H1 (cell line): ENCODE results near the gene CEACAM6. TPM values are rescaled to one million over a fixed set of nuclear protein-coding genes. Genes with fewer than 3 reads are reported as not detected.

ENCODE experiments used
- CTCF ChIA-PET: fragments of 300-600 bp; sonication (Branson Sonifier 250); formaldehyde crosslinking; loops from one replicate; lab custom pipeline; 2021; ENCODE audit not compliant: partially characterized antibody; lab: Charles Lee
- POLR2A ChIA-PET: fragments of 300-600 bp; sonication (Branson Sonifier 250); formaldehyde crosslinking; loops from one replicate; lab custom pipeline; 2021; ENCODE audit warnings: inconsistent platforms; ENCODE audit not compliant: partially characterized antibody; lab: Charles Lee
- DNase-seq, 2 experiments: peaks; one replicate each; pipeline versions ENCODE4 v3.0.0 to v3.0.0-alpha.2; 2010 to 2022; ENCODE audit warnings: low spot score in 2 of 2, low read depth in 1 of 2, mixed read lengths in 1 of 2
- FAIRE-seq: peaks from 2 replicates; lab custom pipeline; 2011; peaks lifted over from hg19 to GRCh38; lab: Jason Lieb, UNC
- H2AFZ ChIP-seq: 2 replicates; pipeline ENCODE4 v1.8.1; 2012; ENCODE audit warnings: low read length, inconsistent platforms
- H2AK5ac ChIP-seq: 2 replicates; pipeline ENCODE4 v1.6.1; 2013; ENCODE audit warnings: low read depth, low read length
- H2BK120ac ChIP-seq: replicated peaks from 2 replicates; pipeline ENCODE3; 2013; ENCODE audit warnings: low read depth, low read length, inconsistent platforms
- H2BK12ac ChIP-seq: 2 replicates; pipeline ENCODE4 v1.6.1; 2013; ENCODE audit warnings: low read depth, low read length
- H2BK15ac ChIP-seq: 2 replicates; pipeline ENCODE4 v1.6.1; 2013; ENCODE audit warnings: low read length
- H2BK20ac ChIP-seq: 2 replicates; pipeline ENCODE4 v1.6.1; 2013; ENCODE audit warnings: low read length
- H2BK5ac ChIP-seq: 2 replicates; pipeline ENCODE4 v1.6.1; 2013; ENCODE audit warnings: low read depth, low read length
- H3K14ac ChIP-seq: 2 replicates; pipeline ENCODE4 v1.6.1; 2013; ENCODE audit warnings: inconsistent platforms; ENCODE audit not compliant: insufficient read length
- H3K18ac ChIP-seq: 2 replicates; pipeline ENCODE4 v1.6.1; 2013; ENCODE audit warnings: low read length; ENCODE audit errors: extremely low read depth
- H3K23ac ChIP-seq: 2 replicates; pipeline ENCODE4 v1.6.1; 2013; ENCODE audit warnings: inconsistent platforms; ENCODE audit not compliant: insufficient read length
- H3K23me2 ChIP-seq: 2 replicates; pipeline ENCODE4 v1.6.1; 2013; ENCODE audit warnings: low read depth, low read length
- H3K27ac ChIP-seq: 2 replicates; pipeline ENCODE4 v1.6.1; 2011; ENCODE audit warnings: low read depth, low read length, inconsistent platforms
- H3K27me3 ChIP-seq, 4 experiments: replicated peaks in 1 of 4; 1 replicate in 1 of 4; 2 replicates in 3 of 4; pipeline versions ENCODE4 v1.6.1 to v1.8.1; 2011 to 2013; ENCODE audit warnings: low read length in 3 of 4, mild to moderate bottlenecking in 3 of 4, inconsistent platforms in 2 of 4, mixed read lengths in 2 of 4, moderate library complexity in 1 of 4; ENCODE audit not compliant: control insufficient read depth in 3 of 4, insufficient read depth in 3 of 4; ENCODE audit errors: extremely low read depth in 1 of 4
- H3K36me3 ChIP-seq, 4 experiments: 2 replicates each; pipeline versions ENCODE4 v1.6.1 to v1.8.1; 2011 to 2013; ENCODE audit warnings: mild to moderate bottlenecking in 4 of 4, low read length in 3 of 4, moderate library complexity in 2 of 4, control low read depth in 1 of 4, inconsistent platforms in 1 of 4; ENCODE audit not compliant: insufficient read depth in 4 of 4, control insufficient read depth in 2 of 4
- H3K4ac ChIP-seq: replicated peaks from 2 replicates; pipeline ENCODE3; 2013; ENCODE audit warnings: low read length, low read depth, mixed read lengths, inconsistent platforms; ENCODE audit not compliant: insufficient read length
- H3K4me1 ChIP-seq, 4 experiments: replicated peaks in 1 of 4; 1 replicate in 1 of 4; 2 replicates in 3 of 4; pipeline versions ENCODE4 v1.6.1 to v1.8.1; 2011 to 2013; ENCODE audit warnings: low read length in 3 of 4, inconsistent platforms in 2 of 4, mixed read lengths in 1 of 4; ENCODE audit not compliant: insufficient read depth in 4 of 4, control insufficient read depth in 3 of 4
- H3K4me2 ChIP-seq, 2 experiments: 2 replicates each; pipeline versions ENCODE4 v1.6.1 to v1.8.1; 2011 to 2013; ENCODE audit warnings: low read depth in 2 of 2, low read length in 2 of 2, control low read depth in 1 of 2, inconsistent platforms in 1 of 2, mild to moderate bottlenecking in 1 of 2; ENCODE audit not compliant: insufficient read depth in 1 of 2
- H3K4me3 ChIP-seq, 4 experiments: fragments of 200-600, 300-600 bp in 1 of 4; sonication (generic), shearing (Covaris generic), sonication (Bioruptor Twin) in 1 of 4; 2 replicates each; pipeline versions ENCODE4 v1.5.1 to v1.8.1; 2011 to 2016; ENCODE audit warnings: low read length in 4 of 4, low read depth in 3 of 4, control low read depth in 2 of 4, inconsistent platforms in 2 of 4, mild to moderate bottlenecking in 2 of 4, mixed read lengths in 1 of 4, moderate library complexity in 1 of 4; ENCODE audit not compliant: insufficient read depth in 2 of 4; ENCODE audit errors: extremely low read depth in 1 of 4
- H3K56ac ChIP-seq: replicated peaks from 2 replicates; pipeline ENCODE3; 2013; ENCODE audit warnings: low read depth, mild to moderate bottlenecking, mixed read lengths, low read length, inconsistent platforms; ENCODE audit not compliant: insufficient read length
- H3K79me1 ChIP-seq: 2 replicates; pipeline ENCODE4 v1.6.1; 2013; ENCODE audit warnings: low read depth, low read length, control low read depth
- H3K79me2 ChIP-seq, 2 experiments: 2 replicates each; pipeline versions ENCODE4 v1.6.1 to v1.8.1; 2012 to 2013; ENCODE audit warnings: low read length in 2 of 2, mild to moderate bottlenecking in 2 of 2, inconsistent platforms in 1 of 2; ENCODE audit not compliant: insufficient read depth in 2 of 2, control insufficient read depth in 1 of 2
- H3K9ac ChIP-seq, 4 experiments: replicated peaks in 1 of 4; 1 replicate in 1 of 4; 2 replicates in 3 of 4; pipeline versions ENCODE4 v1.6.1 to v1.8.1; 2011 to 2013; ENCODE audit warnings: low read depth in 3 of 4, low read length in 3 of 4, control low read depth in 2 of 4, mild to moderate bottlenecking in 2 of 4, moderate library complexity in 2 of 4, inconsistent platforms in 1 of 4; ENCODE audit errors: extremely low read depth in 1 of 4
- H3K9me3 ChIP-seq, 2 experiments: 2 replicates each; pipeline versions ENCODE4 v1.6.1 to v1.8.1; 2012 to 2013; ENCODE audit warnings: mild to moderate bottlenecking in 2 of 2, moderate library complexity in 2 of 2, control low read depth in 1 of 2, inconsistent platforms in 1 of 2, low read depth in 1 of 2, low read length in 1 of 2, mixed read lengths in 1 of 2; ENCODE audit not compliant: insufficient read depth in 2 of 2
- H4K20me1 ChIP-seq, 2 experiments: replicated peaks in 1 of 2; 2 replicates each; pipeline versions ENCODE3 to v1.8.1; 2011 to 2013; ENCODE audit warnings: inconsistent platforms in 2 of 2, low read length in 2 of 2, mild to moderate bottlenecking in 1 of 2; ENCODE audit not compliant: insufficient read depth in 2 of 2, control insufficient read depth in 1 of 2
- H4K5ac ChIP-seq: 2 replicates; pipeline ENCODE4 v1.6.1; 2013; ENCODE audit warnings: low read length, low read depth, mixed read lengths, inconsistent platforms; ENCODE audit not compliant: insufficient read length
- H4K8ac ChIP-seq: 2 replicates; pipeline ENCODE4 v1.8.0; 2013; ENCODE audit warnings: mild to moderate bottlenecking, moderate library complexity, low read length, inconsistent platforms; ENCODE audit not compliant: insufficient read depth; ENCODE audit errors: extremely low read depth
- H4K91ac ChIP-seq: replicated peaks from 2 replicates; pipeline ENCODE3; 2013; ENCODE audit warnings: low read length, mixed read lengths, inconsistent platforms; ENCODE audit not compliant: insufficient read length
- ASH2L ChIP-seq: fragments of 200-600, 300-600 bp; sonication (generic); IDR thresholded peaks from one replicate; pipeline ENCODE4 v1.7.1; 2017; ENCODE audit warnings: low read length
- RAD21 ChIP-seq, 2 experiments: IDR thresholded peaks in 1 of 2; conservative IDR thresholded peaks in 1 of 2; 2 replicates each; pipeline ENCODE4 v1.6.1; 2011; ENCODE audit warnings: low read depth in 2 of 2, low read length in 2 of 2, improper control_type of control experiment in 1 of 2, inconsistent platforms in 1 of 2, mild to moderate bottlenecking in 1 of 2, moderate library complexity in 1 of 2
- WGBS, 2 experiments: shearing (Covaris generic) in 1 of 2; methylation state at CpG; one replicate each; pipeline versions ENCODE4 v1.1.6 to v1.1.7; 2013 to 2015; ENCODE audit warnings: low lambda C conversion rate in 2 of 2, mixed read lengths in 2 of 2, inconsistent platforms in 1 of 2, low coverage in 1 of 2, missing lambda C conversion rate in 1 of 2; ENCODE audit not compliant: insufficient replicate concordance in 2 of 2, insufficient coverage in 1 of 2, insufficient read length in 1 of 2; ENCODE audit errors: extremely low coverage in 1 of 2, missing lambda C conversion rate in 1 of 2; 5-methylcytosine and 5-hydroxymethylcytosine counted together
- polyA plus RNA-seq, 7 experiments: library from polyadenylated mRNA; depleted of rRNA in 3 of 7; stranded (reverse) in 5 of 7; unstranded in 2 of 7; fragments of >200 nt in 5 of 7; fragments of 200-250 nt in 2 of 7; gene quantifications; 1 replicate in 5 of 7; 2 replicates in 1 of 7; 4 replicates in 1 of 7; pipeline versions ENCODE4 v1.2.1 to v1.2.3, GENCODE V29; 2011 to 2013; ENCODE audit warnings: missing spikeins in 2 of 7, mixed read lengths in 2 of 7
- total RNA-seq: library from RNA; stranded (reverse); fragmentation: NEBNext Ultra II Directional; extraction: Animal tissue kit (Norgen Biotek cat#: 25700); gene quantifications from 2 replicates; pipeline ENCODE4 v1.2.1, GENCODE V29; 2021

Gene CEACAM6
- total and polyA plus RNA-seq, 2 of the 8 experiments (the other 6 are each of a cell fraction or from before 2014, with no cell fraction given), result not detected

DNA sequence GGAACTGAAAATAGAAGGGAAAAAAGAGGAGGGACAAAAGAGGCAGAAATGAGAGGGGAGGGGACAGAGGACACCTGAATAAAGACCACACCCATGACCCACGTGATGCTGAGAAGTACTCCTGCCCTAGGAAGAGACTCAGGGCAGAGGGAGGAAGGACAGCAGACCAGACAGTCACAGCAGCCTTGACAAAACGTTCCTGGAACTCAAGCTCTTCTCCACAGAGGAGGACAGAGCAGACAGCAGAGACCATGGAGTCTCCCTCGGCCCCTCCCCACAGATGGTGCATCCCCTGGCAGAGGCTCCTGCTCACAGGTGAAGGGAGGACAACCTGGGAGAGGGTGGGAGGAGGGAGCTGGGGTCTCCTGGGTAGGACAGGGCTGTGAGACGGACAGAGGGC is 46.8 kb upstream of the CEACAM6 start, which contains the start of gene CEACAM5:
Gene CEACAM5 (plus strand): TSS at position 146 of the 400 bp plus-strand sequence. CDS start 106 bp downstream, at position 252.
- Histone ChIP-seq H4K20me1 (peaks cover 0 to 1% of the 10 kb centered on the region in 2 experiments), H4K91ac (no peak within 1 kb of the TSS), H3K18ac (no peak within 1 kb of the TSS), H4K8ac (no peak within 1 kb of the TSS), H2BK5ac (no peak within 1 kb of the TSS), H2AFZ (no peak within 1 kb of the TSS), H2BK20ac (no peak within 1 kb of the TSS), H3K4ac (no peak within 1 kb of the TSS), H3K79me1 (no peaks in the 10 kb centered on the region), H4K5ac (no peak within 1 kb of the TSS), H3K4me1 (no peaks in the 10 kb centered on the region), H3K79me2 (no peaks in the 10 kb centered on the region), H2AK5ac (no peak within 1 kb of the TSS), H3K9ac (no peak within 1 kb of the TSS), H3K23me2 (no peaks in the 10 kb centered on the region), H2BK15ac (no peak within 1 kb of the TSS), H3K56ac (no peak within 1 kb of the TSS), H3K27ac (no peak within 1 kb of the TSS), H3K36me3 (no peaks in the 10 kb centered on the region), H3K14ac (no peak within 1 kb of the TSS), H3K9me3 (peaks cover 64 to 88% of the 10 kb centered on the region in 2 experiments), H2BK120ac (no peak within 1 kb of the TSS), H2BK12ac (no peak within 1 kb of the TSS), H3K23ac (no peak within 1 kb of the TSS), H3K4me3 (no peak within 1 kb of the TSS; a peak in 1 of 8 replicates), H3K27me3 (no peaks in the 10 kb centered on the region), H3K4me2 (no peak within 1 kb of the TSS)
- FAIRE-seq, result no peak
- DNase-seq, result no peak
- WGBS, 2 experiments, result 42% methylated on average over 3 of the region's 4 CpGs; no CpG with 5 or more reads in 1 of the 2 experiments
- ChIA-PET POLR2A (no interaction called here), CTCF (no interaction called here)
- TF ChIP-seq RAD21 (IDR thresholded peaks at IDR 0.05 in 1 of 2, conservative IDR thresholded peaks at IDR 0.05 in 1 of 2; ENCODE audit: low read depth in 2 of 2, low read length in 2 of 2) (no peak), ASH2L (no peak)
